ENCODE results near the gene PTPN1.

PTPN1 gene

DNA sequence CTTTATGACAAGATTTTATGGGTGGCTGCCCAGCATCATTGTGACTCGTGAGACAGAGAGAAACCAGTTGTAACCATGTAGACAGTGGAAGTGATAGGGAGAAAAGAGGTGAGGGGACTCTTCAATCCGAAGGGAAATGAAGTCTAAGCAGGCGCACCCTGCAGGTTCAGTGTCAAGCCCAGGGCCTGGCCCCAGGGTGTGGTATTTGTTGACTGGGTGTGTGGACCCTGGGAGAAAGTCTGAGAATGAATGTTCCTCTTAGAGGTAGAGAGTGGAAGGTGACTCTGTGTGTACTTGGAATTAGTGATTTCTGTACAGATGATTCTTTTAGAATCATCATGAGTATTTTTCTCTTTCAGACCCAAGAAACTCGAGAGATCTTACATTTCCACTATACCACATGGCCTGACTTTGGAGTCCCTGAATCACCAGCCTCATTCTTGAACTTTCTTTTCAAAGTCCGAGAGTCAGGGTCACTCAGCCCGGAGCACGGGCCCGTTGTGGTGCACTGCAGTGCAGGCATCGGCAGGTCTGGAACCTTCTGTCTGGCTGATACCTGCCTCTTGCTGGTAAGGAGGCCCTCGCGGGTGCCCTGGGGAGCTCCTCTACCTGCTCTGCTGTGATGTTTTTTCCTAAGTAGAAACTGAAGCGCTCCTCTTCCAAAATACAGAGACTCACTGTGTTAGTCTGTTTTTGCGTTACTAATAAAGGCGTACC lies 68.0 kb downstream of the PTPN1 start:
- no peak for DNase-seq

DNA sequence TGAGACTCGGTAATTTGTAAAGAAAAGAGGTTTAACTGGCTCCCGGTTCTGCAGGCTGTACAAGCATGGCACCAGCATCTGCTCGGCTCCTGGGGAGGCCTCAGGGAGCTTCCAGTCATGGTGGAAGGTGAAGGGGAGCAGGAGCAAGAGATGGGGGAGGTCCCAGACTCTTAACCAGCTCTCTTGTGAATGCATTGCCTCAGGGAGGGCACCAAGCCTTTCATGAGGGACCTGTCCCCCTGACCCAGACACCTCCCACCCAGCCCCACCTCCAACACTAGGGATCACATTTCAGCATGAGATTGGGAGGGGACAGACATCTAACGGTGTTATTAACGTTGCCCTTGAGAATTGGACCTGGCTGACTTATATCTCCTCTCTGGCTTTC lies 68.6 kb downstream of the PTPN1 start:
- no peak for DNase-seq

DNA sequence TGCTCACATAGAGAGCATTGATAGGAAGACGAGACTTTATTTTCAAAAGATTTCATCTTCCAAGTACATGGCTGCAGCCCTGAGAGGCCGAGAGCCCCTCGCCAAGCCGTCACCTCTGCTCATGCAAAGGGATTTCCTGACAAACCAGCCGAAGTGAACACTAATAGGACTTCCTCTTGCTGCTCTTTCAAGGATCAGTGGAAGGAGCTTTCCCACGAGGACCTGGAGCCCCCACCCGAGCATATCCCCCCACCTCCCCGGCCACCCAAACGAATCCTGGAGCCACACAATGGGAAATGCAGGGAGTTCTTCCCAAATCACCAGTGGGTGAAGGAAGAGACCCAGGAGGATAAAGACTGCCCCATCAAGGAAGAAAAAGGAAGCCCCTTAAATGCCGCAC lies 69.3 kb downstream of the PTPN1 start:
- DNase-seq: no peak

DNA sequence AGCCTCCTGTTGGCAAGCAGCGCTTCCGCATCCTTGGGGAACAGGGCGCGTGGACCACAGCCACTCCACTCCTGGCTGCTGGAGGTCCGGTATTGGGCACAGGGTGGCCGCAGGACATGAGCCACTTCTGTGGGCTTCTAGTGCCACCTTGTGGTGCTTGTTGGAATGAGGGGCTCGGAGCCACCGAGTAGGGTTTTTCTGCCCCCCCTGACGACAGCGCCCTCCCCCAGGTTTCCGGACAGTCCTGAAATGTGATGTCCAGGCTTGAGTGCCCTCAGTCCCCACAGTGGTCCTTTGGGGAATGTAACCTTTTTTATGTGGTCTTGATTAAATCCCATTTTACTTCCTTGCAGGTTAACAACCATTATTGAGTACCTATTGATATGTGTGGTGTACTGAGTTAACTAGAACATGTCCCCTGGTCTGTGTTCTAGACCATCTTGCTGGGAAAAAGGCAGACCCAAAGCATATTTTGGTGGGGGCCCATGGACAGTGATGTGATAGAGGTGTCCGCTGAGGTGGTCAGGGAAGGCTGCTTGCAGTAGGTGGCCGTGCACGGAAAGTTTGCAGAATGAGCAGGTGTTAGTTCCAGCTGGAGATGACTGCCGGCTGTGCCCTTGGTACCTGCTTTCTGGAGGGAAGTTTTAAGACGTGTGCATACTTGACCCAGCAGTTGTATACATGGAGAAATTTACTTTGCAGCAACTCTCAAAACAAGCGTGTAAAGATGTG lies 70.0 kb downstream of the PTPN1 start:
- peak in 2 of 5 experiments; percentile 22 to 24 for DNase-seq

DNA sequence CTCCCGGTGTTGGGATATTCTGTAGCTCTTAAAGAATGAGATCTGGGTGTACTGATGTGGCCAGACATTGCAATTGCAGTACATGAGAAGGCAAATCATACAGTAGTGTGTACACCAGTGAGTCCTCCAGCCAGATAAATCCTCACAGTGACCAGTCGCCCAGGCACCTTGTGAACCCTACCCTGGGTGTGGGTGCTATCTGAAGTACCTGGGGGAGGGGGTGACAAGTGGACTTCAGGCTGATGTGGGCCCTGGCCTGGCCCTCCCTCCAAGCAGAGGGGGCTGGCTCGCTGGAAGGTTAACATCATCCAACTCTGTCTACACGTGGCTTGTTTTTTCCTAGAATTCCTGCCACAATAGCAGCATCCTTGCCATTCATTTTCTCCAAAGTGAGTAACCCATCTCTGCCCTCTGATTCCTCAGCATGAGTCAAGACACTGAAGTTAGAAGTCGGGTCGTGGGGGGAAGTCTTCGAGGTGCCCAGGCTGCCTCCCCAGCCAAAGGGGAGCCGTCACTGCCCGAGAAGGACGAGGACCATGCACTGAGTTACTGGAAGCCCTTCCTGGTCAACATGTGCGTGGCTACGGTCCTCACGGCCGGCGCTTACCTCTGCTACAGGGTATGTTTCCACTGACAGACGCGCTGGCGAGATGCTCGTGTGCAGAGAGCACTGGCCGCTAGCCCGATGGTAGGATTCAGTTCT lies 70.8 kb downstream of the PTPN1 start:
- no peak for DNase-seq

DNA sequence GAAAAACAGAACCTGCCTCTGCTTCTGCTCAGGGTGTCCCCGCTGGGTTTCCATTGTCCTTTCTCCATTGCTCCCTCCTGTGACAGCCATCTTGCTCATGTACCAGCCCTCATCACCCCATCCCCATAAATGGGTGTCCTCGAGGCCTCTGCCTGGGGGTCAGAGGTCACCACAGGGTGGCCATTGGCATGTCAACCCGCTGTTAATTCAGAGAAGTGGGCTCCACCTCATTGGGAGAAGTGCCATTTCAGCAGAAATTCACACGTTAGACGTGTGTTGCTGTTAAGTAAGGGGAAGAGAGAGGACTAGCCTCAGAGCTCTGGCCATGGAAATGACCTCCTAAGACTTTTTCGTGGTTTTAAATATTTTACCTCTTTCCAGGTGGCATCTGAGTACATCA lies 71.9 kb downstream of the PTPN1 start:
- no peak for DNase-seq

DNA sequence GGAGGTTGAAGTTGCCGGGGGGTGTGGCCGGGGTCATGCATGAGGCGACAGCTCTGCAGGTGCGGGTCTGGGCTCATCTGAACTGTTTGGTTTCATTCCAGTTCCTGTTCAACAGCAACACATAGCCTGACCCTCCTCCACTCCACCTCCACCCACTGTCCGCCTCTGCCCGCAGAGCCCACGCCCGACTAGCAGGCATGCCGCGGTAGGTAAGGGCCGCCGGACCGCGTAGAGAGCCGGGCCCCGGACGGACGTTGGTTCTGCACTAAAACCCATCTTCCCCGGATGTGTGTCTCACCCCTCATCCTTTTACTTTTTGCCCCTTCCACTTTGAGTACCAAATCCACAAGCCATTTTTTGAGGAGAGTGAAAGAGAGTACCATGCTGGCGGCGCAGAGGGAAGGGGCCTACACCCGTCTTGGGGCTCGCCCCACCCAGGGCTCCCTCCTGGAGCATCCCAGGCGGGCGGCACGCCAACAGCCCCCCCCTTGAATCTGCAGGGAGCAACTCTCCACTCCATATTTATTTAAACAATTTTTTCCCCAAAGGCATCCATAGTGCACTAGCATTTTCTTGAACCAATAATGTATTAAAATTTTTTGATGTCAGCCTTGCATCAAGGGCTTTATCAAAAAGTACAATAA lies 72.5 kb downstream of the PTPN1 start:
- no peak for DNase-seq

DNA sequence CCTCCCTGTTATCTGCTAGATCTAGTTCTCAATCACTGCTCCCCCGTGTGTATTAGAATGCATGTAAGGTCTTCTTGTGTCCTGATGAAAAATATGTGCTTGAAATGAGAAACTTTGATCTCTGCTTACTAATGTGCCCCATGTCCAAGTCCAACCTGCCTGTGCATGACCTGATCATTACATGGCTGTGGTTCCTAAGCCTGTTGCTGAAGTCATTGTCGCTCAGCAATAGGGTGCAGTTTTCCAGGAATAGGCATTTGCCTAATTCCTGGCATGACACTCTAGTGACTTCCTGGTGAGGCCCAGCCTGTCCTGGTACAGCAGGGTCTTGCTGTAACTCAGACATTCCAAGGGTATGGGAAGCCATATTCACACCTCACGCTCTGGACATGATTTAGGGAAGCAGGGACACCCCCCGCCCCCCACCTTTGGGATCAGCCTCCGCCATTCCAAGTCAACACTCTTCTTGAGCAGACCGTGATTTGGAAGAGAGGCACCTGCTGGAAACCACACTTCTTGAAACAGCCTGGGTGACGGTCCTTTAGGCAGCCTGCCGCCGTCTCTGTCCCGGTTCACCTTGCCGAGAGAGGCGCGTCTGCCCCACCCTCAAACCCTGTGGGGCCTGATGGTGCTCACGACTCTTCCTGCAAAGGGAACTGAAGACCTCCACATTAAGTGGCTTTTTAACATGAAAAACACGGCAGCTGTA lies 73.4 kb downstream of the PTPN1 start:
- DNase-seq: no peak

DNA sequence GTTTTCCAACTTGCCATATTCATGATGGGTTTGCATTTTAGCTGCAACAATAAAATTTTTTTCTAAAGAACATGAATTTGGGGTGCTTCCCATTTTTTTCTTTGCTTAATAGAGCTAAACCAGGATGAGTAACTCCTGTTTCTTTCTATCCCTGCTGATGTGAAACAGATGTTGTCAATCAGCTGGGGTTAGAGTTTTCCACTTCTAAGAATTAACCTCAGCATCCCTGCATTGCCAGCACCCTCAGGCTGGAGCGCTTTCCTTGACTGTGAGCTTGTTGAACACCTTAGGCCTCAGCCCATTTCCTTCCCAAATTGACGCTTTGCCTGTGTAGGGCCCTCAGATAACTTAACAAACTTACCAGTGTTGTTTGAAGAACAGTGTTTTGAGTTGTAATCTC lies 74.5 kb downstream of the PTPN1 start:
- no peak for DNase-seq

DNA sequence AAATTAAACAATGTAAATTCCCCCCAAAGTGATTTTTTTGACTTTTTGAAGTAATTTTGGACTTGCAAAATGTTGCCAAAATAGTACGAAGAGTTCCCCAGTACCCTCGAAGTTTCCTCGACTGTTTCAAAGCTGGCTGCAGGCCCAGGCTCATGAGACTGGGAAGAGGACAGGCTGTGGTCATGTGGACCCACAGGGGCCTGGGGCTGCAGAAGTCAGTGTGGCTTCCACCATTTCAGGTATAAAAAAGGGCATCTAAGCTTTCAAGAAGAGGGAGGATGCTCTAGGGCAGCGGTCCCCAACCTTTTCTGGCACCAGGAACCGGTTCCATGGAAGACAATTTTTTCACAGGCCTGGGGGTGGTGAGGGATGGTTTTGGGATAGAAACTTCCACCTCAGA lies 75.0 kb downstream of the PTPN1 start:
- no peak for DNase-seq

DNA sequence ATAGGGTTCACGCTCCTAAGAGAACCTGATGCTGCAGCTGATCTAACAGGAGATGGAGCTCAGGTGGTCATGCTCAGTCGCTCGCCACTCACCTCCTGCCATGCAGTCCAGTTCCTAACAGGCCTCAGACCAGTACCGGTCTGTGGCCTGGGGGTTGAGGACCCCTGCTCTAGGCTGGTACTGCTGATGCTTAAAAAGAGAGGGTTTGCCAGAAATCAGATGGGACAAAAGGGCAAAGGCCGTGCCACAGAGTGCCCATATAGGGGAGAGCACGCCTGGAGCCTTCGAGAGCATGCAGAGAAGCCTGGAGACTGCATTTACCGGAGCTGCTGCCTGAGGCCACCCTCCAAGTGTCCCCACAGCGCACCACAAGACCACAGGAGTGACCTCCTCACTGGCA lies 75.5 kb downstream of the PTPN1 start:
- DNase-seq: no peak

DNA sequence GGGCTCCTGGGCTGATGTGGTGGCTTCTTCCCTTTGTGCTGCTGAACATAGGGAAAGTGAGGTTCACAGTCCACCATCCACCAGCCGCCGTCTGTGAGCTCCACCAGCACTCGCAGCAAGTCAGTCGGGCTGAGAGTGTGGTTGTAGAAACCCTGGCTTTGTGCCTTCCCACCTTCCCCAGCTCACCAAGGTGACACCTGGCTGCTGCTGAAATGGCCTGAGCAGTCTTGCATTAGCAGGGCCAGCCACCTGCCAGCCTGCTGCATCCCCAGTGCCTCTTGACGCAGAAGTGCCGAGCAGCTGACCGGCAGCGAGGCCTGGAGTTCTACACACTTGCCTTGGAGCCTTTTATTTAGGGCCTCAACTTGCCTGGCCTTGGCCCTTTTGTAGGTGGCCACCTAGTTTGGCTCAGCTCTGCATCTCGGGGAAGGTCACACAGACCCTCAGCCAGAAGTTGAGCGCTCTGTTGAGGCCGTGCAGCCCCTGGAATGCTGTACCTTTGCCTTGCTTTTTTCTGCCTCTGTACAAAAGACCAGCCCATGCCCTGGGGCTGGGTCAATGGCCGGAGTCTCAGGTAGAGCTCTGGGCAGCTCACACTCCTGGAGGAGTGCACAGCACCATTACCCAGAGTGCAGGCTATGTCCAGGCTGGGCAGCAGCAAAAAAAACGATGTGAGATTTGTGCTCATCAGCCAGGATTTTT lies 76.5 kb downstream of the PTPN1 start:
- DNase-seq: no peak

DNA sequence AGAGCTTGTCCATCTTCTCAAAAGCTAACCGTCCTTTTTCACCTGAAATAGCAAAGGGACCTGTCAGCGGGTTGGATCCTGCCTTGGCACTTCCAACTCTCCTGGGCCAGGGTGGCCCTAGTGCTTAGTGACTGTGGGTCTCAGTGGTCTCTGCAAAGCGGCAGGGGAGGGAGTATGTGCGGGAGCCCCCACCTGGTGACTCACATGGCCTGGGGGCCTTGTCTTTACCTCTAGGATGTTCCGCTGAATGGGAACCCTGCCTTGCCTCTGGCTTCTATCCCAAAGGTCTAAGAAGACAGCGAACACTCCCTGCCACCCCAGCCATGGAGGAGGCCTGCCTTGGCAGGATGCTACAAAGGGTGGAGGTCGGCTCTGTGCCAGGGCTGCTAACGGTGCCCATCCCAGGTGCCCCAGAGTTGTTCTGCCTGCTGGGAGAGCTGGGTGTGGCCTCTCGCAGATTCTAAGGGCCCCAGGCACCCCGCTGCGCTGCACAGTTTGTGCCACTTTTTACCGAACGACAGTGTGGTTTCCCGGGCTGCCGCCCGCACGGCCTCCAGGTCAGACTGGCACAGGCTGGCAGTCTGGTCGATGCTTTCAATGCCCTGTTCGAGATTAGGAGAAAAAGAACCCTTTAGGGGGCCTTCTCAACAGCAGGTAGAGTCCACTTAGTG lies 77.2 kb downstream of the PTPN1 start:
- DNase-seq: no peak

DNA sequence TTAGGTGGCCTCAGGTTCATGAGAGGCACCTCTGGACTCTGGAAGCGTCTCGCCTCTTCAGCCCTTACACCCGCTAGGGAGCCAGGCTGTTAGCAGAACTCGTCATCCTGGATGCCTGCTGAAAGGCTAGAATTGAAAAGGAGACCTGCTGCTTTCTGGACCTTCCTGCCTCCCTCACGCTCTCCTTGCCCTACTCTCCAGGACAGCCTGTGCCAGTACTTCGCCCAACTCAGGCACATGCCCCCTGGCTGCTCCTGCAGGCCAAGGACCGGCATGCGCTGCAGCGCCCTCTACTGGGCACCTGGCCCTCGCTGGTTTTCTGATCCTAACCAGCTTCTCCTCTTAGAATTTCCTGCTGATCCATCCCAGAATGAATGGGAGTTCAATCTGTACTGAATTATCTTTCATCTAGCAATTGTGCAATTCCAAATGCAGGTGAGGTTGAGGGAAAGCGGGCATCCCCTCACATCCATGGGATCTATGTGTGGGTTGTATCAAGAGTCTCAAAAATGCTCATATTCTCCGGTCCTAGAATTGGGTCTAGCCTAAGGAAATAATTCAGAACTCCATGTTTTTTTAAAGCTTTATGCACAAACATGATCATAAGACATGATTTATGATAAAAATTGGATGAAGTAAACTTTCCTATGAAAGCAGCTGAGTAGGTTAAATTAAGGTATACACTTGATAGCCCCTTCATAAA lies 78.0 kb downstream of the PTPN1 start:
- peak; percentile 38 to 64 (median 60) for DNase-seq

DNA sequence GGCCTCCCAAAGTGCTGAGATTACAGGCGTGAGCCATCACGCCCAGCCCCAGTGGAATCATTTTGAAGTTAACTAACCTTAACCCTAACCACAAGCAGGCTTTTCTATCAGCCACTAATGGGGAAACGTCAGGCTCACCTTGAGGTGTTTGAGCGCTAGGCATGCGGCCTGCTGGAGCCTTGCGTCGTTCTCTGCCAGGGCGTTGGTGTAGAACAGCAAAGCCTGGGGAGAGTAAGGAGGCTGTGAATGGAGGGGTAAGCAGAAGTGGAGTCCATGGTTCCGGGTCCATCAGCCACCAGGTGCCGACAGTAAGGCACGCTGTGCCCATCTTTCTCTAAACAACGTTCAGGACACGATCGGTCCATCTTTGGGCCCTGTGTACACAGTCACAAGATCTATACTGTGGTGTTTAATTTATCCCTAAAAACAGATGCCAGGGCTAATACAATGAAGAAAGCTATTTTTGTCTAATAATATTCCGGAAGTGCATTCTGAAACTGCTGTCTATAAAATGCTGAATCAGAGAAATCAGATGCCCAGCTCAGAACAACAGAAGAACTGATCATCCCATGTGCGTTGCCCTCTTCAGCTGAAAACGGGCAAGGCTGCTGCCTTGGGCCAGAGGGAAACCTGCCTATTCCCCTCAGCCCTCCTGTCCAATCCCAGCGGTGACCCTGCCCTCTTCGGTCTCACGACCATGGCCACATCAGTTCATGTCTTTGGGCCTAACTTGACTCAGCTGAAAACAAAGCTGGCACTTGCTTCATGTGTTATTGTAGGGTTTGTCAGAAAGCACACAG lies 79.6 kb downstream of the PTPN1 start:
- no peak for DNase-seq

DNA sequence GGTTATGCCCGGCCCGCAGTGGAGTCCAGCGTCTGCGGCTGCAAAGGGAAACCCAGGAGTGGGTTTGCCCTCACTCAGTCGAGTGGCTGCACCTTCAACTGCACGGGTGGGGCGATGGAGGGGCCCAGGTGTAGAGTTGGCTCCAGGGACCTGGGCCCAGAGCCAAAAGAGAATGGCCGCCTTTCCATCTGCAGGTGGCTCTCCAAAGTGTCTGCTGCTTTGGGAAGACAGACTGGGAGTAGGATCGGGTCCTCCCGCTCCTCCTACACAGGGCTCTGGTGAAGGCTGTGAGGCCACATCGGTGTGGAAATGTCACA lies 80.1 kb downstream of the PTPN1 start:
- no peak for DNase-seq

DNA sequence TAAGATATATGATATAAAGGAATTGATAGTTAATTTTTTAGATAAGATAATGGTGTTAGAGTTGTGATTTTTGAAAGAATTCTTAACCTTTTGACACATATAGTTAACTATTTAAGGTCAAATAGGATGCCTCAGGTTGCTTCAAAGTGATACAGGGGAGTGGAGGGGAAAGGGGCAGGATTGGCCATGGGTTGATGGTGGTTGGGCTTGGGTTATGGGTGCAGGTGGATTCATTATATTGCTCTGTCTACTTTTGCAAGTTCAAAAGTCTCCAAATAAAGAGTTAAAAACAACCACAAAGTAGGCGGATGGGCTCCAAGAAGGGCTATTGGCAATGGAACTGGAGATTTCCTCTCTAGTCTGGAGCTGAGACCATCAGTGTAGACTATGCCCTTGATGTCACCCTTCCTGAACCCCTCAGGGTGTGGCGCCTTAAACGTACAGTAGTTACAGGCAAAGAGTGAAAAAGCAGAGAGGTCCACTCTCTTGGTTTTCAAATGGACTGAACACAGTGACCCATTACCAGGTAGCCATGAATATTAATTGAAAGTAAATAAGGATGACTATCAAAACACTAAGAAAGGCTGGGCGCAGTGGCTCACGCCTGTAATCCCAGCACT lies 81.2 kb downstream of the PTPN1 start:
- DNase-seq: no peak

DNA sequence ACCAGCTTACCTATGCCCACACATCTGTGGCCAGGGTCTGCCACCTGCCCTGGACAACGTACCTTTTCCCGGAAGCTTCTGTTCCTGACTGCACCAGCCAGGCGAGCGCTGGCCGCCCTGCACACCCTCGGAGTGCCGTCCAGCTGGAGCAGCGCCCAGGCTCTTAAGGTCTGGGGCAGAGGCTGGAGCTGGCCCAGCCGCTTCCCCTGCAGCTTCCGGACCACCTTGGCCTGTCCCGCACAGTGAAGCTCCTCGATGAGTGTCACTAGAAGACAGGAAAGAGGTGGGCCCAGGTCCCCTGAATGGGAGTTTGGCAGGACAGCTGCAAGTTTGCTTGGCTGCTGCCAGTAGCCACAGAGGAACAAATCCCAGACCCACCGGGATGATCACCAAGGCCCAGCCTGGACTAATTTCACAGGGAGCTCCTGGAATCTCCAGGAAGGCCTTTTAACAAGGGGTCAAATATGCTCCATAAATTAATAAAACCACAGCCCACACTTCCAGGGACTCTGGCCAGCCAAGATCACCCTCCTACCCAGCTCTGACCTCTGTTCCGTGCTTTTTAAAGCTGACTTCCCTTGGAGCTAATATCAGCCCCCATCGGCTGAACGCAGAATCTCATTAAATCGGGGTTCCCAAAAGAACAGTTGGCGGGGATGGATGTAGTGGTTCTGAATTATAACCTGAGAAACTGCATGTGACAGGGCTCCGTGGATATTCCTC lies 82.3 kb downstream of the PTPN1 start:
- no peak for DNase-seq

DNA sequence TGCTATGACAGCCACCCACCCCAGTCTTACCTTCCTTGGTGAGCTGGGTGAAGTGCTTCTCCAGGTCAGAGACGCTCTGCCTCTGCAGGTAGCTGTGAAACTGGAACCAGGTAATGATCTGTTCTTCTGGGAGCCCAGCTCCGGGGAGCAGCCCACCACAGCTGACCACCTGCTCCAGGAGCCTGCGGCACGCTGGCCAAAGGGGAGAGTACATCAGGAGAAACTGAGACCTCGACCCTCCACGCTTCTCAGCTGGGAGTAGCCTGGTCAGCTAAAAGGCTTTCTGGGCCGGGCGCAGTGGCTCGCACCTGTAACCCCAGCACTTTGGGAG lies 82.8 kb downstream of the PTPN1 start:
- DNase-seq: no peak
